NT2/D1 (cell line): ENCODE results near the gene METTL27.
"Not testable (repeated sequence)": the region's sequence is repeated elsewhere in the genome, so short reads cannot be mapped to it uniquely, and the experiment has no call there.

Experiments used
- DNase-seq: peaks from one replicate; pipeline ENCODE4 v3.0.0-alpha.2; 2011; ENCODE audit warnings: low read depth, low spot score
- H3K27me3 ChIP-seq: 2 replicates; pipeline ENCODE4 v1.6.0; 2011; ENCODE audit warnings: mild to moderate bottlenecking; ENCODE audit not compliant: insufficient read length, insufficient read depth
- H3K36me3 ChIP-seq: 2 replicates; pipeline ENCODE4 v1.6.1; 2011; ENCODE audit warnings: mild to moderate bottlenecking, low read length, mixed read lengths; ENCODE audit not compliant: insufficient read depth, insufficient read length
- H3K4me1 ChIP-seq: 2 replicates; pipeline ENCODE4 v1.5.1; 2011; ENCODE audit not compliant: insufficient read depth, insufficient read length
- H3K4me3 ChIP-seq: 2 replicates; pipeline ENCODE4 v1.5.1; 2011; ENCODE audit warnings: low read depth; ENCODE audit not compliant: insufficient read length
- H3K9ac ChIP-seq: 2 replicates; pipeline ENCODE4 v1.6.0; 2011; ENCODE audit warnings: low read depth; ENCODE audit not compliant: insufficient read length
- H3K9me3 ChIP-seq: 2 replicates; pipeline ENCODE4 v1.5.1; 2011; ENCODE audit warnings: mild to moderate bottlenecking, low read length; ENCODE audit not compliant: insufficient read depth
- SUZ12 ChIP-seq: IDR thresholded peaks from 2 replicates; pipeline ENCODE4 v1.6.1; 2011; ENCODE audit not compliant: insufficient read length, insufficient read depth; ENCODE audit errors: extremely low read depth
- YY1 ChIP-seq: IDR thresholded peaks from 2 replicates; pipeline ENCODE4 v1.6.1; 2011; ENCODE audit not compliant: insufficient read length, insufficient read depth
- ZNF274 ChIP-seq: IDR thresholded peaks from 2 replicates; pipeline ENCODE4 v1.6.1; 2011; ENCODE audit warnings: mild to moderate bottlenecking, low read depth, low read length

METTL27 gene

DNA sequence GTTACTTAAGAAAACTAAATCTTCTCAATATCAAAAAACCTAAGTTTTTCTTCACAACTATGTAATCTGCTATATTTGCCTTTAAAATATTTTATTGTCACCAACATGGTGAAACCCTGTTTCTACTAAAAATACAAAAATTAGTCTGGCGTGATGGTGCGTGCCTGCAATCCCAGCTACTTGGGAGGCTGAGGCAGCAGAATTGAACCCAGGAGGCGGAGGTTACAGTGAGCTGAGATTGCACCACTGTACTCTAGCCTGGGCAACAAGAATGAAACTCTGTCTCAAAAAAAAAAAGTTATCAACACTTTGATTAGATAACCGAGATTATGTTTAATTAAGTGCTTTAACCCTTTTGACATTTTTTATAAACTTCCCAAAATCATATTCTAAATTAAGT is 39.9 kb downstream of the METTL27 start:
- H3K27me3 ChIP-seq = no peaks in the 10 kb centered on the region
- TF ChIP-seq ZNF274 (no peak), YY1 (no peak), SUZ12 (no peak)
- H3K9me3 ChIP-seq = peaks cover 6% of the 10 kb centered on the region; the same call in 1 of the 2 replicates
- H3K4me1 ChIP-seq = no peaks in the 10 kb centered on the region
- no peaks in the 10 kb centered on the region for H3K36me3 ChIP-seq
- no peak for DNase-seq
- no peak overlapping the region for H3K9ac ChIP-seq
- H3K4me3 ChIP-seq = no peak overlapping the region

DNA sequence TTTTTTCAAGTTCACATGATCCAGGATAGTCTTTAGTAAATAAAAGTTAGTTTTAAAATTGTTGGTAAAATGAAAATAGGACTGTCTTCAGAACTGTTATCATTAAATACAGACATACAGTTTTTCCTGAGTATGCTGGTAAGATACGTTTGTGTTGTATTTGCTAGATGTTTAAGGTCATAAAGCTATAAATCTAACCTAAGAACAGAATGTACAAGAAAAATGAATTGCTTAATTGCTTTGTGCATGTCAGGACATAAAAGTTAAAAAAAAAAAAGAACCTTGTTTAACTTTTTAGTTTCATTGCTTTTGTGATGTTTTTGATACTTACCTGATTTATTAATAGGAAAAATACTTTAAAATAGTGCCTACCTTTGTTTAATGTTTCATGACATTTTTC is 40.7 kb downstream of the METTL27 start:
- Histone ChIP-seq H3K4me3 (no peak overlapping the region), H3K9ac (no peak overlapping the region), H3K4me1 (no peaks in the 10 kb centered on the region), H3K27me3 (no peaks in the 10 kb centered on the region), H3K9me3 (peaks cover 6% of the 10 kb centered on the region; the same call in 1 of the 2 replicates), H3K36me3 (no peaks in the 10 kb centered on the region)
- DNase-seq = no peak
- no peak for TF ChIP-seq ZNF274
- no peak for TF ChIP-seq YY1
- no peak for TF ChIP-seq SUZ12

DNA sequence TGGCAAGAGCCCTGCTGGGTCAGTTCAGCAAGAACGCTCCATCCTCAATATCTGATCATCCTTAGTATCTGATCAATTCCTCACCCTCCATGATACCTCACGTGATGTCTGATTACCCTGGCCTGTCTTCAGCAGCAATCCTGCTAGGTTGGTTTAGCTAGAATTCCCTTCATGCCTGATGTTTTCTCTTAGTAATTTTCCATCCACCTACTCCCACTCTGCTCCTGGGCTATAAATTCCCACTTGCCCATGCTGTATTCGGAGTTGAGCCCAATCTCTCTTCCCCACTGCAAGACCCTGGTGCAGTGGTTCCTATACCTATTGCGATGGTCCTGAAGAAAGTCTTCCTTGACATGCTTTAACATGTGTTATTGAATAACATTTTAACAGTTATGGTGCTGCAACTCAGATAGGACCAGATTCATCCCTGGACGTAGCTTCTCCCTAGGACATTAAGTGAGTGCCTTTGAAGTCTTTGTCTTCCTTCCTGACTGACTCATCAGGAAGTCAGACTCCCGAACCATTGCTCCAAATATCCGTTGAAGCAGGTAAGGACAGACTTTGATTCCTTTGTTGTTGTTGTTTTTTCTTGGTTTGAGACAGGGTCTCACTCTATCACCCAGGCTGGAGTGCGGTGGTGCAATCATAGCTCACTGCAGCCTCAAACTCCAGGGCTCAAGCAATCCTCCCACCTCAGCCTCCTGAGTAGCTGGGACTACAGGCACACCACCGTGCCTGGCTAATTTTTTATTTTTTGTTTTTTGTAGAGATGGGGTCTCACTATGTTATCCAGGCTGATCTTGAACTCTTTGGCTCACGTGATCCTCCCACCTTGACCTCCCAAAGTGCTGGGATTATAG is 42.8 kb downstream of the METTL27 start:
- Histone ChIP-seq H3K4me1 (no peaks in the 10 kb centered on the region), H3K27me3 (no peaks in the 10 kb centered on the region), H3K36me3 (no peaks in the 10 kb centered on the region), H3K9ac (no peak overlapping the region), H3K9me3 (peaks cover 6% of the 10 kb centered on the region; the same call in 1 of the 2 replicates), H3K4me3 (no peak overlapping the region)
- no peak for TF ChIP-seq YY1
- no peak for TF ChIP-seq ZNF274
- no peak for TF ChIP-seq SUZ12
- no peak for DNase-seq

DNA sequence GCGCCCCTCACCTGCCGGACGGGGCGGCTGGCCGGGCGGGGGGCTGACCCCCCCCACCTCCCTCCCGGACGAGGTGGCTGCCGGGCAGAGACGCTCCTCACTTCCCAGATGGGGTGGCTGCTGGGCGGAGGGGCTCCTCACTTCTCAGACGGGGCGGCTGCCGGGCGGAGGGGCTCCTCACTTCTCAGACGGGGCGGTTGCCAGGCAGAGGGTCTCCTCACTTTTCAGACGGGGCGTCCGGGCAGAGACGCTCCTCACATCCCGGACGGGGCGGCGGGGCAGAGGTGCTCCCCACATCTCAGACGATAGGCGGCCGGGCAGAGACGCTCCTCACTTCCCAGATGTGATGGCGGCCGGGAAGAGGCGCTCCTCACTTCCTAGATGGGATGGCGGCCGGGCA is 45.1 kb downstream of the METTL27 start:
- not testable (repeated sequence) for H3K36me3 ChIP-seq, H3K4me1 ChIP-seq, H3K4me3 ChIP-seq, H3K27me3 ChIP-seq, H3K9ac ChIP-seq, H3K9me3 ChIP-seq, DNase-seq

DNA sequence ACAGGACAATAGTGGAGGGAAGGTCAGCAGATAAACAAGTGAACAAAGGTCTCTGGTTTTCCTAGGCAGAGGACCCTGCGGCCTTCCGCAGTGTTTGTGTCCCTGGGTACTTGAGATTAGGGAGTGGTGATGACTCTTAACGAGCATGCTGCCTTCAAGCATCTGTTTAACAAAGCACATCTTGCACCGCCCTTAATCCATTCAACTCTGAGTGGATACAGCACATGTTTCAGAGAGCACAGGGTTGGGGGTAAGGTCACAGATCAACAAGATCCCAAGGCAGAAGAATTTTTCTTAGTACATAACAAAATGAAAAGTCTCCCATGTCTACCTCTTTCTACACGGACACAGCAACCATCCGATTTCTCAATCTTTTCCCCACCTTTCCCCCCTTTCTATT is 45.7 kb downstream of the METTL27 start:
- H3K36me3 ChIP-seq, H3K9ac ChIP-seq, H3K9me3 ChIP-seq, H3K4me1 ChIP-seq, H3K4me3 ChIP-seq, H3K27me3 ChIP-seq, DNase-seq: not testable (repeated sequence)

DNA sequence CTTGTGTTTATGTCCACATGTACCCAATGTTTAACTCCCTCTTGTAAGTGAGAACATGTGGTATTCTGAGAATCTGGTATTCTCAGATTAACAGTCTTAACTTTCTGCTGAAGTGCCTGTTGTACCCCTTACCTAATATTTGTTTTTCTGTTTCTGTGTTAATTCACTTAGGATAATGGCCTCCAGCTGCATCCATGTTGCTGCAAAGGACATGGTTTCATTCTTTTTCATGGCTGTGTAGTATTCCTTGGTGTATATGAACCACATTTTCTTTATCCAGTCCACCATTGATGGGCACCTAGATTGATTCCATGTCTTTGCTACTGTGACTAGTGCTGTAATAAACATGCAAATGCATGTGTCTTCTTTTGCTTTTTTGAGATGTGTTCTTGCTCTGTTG is 47.1 kb downstream of the METTL27 start:
- not testable (repeated sequence) for H3K4me1 ChIP-seq, H3K36me3 ChIP-seq, H3K9me3 ChIP-seq, DNase-seq, H3K4me3 ChIP-seq, H3K27me3 ChIP-seq, H3K9ac ChIP-seq

DNA sequence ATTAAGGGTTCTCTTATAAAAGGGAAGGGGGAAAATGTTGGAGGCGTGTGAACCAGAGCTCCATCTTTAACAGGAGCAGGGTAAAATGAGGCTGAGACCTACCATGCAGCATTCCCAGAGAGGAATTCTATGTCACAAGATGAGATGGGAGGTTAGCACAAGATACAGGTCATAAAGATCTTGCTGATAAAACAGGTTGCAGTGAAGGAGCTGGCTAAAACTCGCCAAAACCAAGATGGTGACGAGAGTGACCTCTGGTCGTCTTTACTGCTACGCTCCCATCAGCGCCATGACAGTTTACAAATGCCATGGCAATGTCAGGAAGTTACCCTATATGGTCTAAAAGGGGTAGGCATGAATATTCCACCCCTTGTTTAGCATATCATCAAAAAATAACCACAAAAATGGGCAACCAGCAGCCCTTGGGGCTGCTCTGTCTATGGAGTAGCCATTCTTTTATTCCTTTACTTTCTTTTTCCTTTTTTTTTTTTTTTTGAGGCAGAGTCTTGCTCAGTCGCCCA is 51.1 kb downstream of the METTL27 start:
- H3K4me3 ChIP-seq, H3K4me1 ChIP-seq, H3K36me3 ChIP-seq, H3K9me3 ChIP-seq, H3K9ac ChIP-seq, H3K27me3 ChIP-seq, DNase-seq: not testable (repeated sequence)

DNA sequence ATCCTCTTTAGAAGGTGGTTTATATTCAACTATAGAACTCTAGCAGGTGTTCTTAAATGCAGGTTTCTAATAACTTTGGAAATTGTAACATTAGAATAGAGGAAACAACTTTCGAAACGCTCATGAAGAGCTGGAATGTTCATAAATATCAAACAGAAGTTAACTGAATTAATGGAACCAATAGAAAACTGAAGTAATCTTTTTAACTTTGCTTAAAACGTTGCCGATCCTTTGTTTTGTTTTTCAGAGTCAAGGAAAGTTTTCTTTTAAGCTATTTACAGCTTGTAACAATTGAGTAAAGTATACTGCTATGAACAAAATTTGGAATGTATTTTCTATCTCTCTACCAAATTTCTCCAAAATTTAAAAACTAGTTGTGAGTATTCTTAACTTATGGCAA is 53.3 kb downstream of the METTL27 start:
- Histone ChIP-seq H3K36me3 (no peaks in the 10 kb centered on the region), H3K27me3 (no peaks in the 10 kb centered on the region), H3K9me3 (no peaks in the 10 kb centered on the region), H3K4me3 (no peak overlapping the region), H3K4me1 (no peaks in the 10 kb centered on the region), H3K9ac (no peak overlapping the region)
- DNase-seq = no peak
- no peak for TF ChIP-seq SUZ12
- TF ChIP-seq YY1 = no peak
- TF ChIP-seq ZNF274 = no peak

DNA sequence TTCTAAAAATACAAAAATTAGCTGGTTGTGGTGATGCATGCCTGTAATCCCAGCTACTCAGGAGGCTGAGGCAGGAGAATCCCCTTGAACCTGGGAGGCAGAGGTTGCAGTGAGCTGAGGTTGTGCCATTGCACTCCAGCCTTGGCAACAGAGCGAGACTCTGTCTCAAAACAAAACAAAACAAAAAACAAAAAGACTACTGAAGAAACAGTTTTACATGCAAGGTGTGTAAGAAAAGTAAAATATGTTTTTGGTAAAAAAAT is 54.6 kb downstream of the METTL27 start:
- not testable (repeated sequence) for H3K4me3 ChIP-seq, DNase-seq, H3K36me3 ChIP-seq, H3K9ac ChIP-seq, H3K4me1 ChIP-seq, H3K9me3 ChIP-seq, H3K27me3 ChIP-seq
